Muscle of back (tissue), 13 donors: ENCODE measurements around the gene CMC1. TPM values are rescaled to one million over a fixed set of nuclear protein-coding genes. Genes with fewer than 3 reads are reported as not detected.
"Not testable (repeated sequence)": the region's sequence is repeated elsewhere in the genome, so short reads cannot be mapped to it uniquely, and the experiment has no call there.

Experiments
- DNase-seq, 3 donors: peaks; one replicate each; pipeline versions ENCODE4 v3.0.0 to v3.0.0-alpha.2; 2013
- long read RNA-seq, 9 donors: transcript quantifications; one replicate each; lab custom pipeline, GENCODE V29; 2026
- polyA plus RNA-seq, 10 donors: library from polyadenylated mRNA; unstranded; fragments of 120-200 nt; gene quantifications; one replicate each; pipeline ENCODE4 v1.2.1, GENCODE V29; 2013; ENCODE audit not compliant: insufficient read length in 10 of 10

The CMC1 gene, protein sequence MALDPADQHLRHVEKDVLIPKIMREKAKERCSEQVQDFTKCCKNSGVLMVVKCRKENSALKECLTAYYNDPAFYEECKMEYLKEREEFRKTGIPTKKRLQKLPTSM
- 10 to 100 TPM; 20.7 to 24.7 (median 21.6) TPM for polyA plus RNA-seq
- long read RNA-seq, donor 1, full-length matches to known transcripts, result 16 of 16 reads
- long read RNA-seq, donor 1, partial matches to known transcripts, result 0 of 16 reads
- long read RNA-seq, donor 1, other reads (novel, unspliced or antisense), result 0 of 16 reads
- long read RNA-seq, donor 2, full-length matches to known transcripts, result 19 of 19 reads
- long read RNA-seq, donor 2, partial matches to known transcripts, result 0 of 19 reads
- long read RNA-seq, donor 2, other reads (novel, unspliced or antisense), result 0 of 19 reads
- long read RNA-seq, donor 3, result 0 reads
- long read RNA-seq, donor 4, full-length matches to known transcripts, result 11 of 43 reads
- long read RNA-seq, donor 4, partial matches to known transcripts, result 24 of 43 reads
- long read RNA-seq, donor 4, other reads (novel, unspliced or antisense), result 8 of 43 reads
- long read RNA-seq, donor 5, full-length matches to known transcripts, result 24 of 24 reads
- long read RNA-seq, donor 5, partial matches to known transcripts, result 0 of 24 reads
- long read RNA-seq, donor 5, other reads (novel, unspliced or antisense), result 0 of 24 reads
- long read RNA-seq, donor 6, full-length matches to known transcripts, result 24 of 24 reads
- long read RNA-seq, donor 6, partial matches to known transcripts, result 0 of 24 reads
- long read RNA-seq, donor 6, other reads (novel, unspliced or antisense), result 0 of 24 reads
- long read RNA-seq, donor 7, full-length matches to known transcripts, result 14 of 14 reads
- long read RNA-seq, donor 7, partial matches to known transcripts, result 0 of 14 reads
- long read RNA-seq, donor 7, other reads (novel, unspliced or antisense), result 0 of 14 reads
- long read RNA-seq, donor 8, full-length matches to known transcripts, result 16 of 16 reads
- long read RNA-seq, donor 8, partial matches to known transcripts, result 0 of 16 reads
- long read RNA-seq, donor 8, other reads (novel, unspliced or antisense), result 0 of 16 reads
- long read RNA-seq, donor 9, full-length matches to known transcripts, result 2 of 2 reads
- long read RNA-seq, donor 9, partial matches to known transcripts, result 0 of 2 reads
- long read RNA-seq, donor 9, other reads (novel, unspliced or antisense), result 0 of 2 reads

DNA sequence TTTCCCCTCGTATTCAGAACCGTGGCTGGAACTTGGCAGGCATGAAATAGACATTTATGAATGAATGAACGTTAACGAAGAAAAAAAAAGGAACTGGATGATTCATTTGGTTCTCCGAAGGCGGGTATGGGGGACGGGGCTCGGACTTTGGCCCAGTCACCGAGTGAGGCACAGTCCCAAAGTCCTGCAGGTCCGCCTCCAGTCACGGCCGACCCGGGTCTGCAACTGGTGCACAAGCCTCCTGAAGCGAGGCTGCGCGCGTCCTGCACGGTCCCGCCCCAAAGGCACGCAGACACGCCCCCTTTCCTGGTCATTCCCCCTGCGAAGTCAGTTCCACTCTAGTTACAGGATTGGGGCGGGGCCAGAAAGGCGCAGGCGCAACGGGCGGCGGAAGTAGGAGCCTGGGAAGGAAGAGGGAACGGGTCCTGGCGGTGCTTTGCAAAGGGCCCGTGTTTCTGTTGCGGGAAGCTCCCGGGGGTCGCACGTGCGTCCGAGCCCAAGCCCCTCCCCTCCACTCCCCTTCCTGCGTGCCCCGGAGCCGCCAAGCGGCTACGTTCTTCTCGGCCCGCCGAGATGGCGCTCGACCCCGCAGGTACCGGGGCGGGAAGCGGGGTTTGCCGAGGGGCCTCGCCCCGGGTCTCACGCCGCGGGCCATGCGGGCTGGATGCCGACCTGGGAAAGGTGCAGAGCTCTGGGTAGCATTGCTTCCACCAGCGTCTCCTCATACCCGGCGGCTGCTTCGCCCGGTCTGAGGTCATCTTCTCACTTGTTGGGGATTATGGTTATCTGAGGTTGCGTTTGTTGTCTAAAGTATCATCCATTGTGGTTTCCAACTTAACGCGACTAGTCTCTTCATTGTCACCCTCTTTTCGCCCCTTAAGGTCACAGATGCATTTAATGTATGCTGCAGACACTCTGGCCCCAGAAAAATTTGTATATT is at the start of gene CMC1:
CMC1 (plus strand) TSS at position 399 of the 940 bp plus-strand sequence; CDS start at position 574, 175 bp downstream.
- peak; percentile 96 to 99 (median 98) for DNase-seq

DNA sequence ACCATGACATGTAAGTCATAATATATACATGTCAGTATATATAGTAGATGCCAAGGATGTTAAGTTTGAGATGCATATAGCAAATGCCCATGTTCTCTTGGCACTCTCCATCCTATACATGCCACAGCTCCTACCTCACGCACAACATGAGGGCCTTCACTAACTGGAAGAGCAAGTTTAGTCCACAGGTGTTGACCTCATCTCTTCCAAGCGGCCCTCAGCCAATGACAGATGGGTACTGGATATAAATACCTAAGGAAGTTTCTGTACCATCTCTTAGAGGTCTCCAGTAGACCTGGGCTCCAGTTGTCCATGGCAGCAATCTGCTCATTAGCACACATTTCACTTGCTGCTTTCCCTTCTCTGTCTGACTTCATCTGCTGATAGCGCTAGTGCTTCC is 43.3 kb upstream of the CMC1 start:
- DNase-seq, result no peak

DNA sequence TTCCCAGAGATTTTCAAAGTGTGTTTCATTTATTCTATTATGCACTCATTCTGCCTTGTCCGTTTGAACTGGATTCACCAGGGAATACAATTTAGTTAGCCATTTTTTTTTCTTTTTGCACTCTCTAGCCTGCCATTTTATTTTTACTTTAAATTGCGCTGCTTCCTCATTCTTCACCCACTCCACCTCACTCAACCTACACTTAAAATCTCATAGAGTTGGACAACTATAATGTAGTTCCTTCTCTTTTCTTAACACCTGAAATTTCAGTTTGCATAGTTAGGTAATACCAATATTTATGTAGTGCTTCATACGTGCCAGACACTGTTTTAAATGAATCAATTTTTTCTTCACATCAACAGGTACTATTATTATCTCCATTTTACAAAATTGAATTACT is 42.4 kb upstream of the CMC1 start:
- DNase-seq, result no peak

DNA sequence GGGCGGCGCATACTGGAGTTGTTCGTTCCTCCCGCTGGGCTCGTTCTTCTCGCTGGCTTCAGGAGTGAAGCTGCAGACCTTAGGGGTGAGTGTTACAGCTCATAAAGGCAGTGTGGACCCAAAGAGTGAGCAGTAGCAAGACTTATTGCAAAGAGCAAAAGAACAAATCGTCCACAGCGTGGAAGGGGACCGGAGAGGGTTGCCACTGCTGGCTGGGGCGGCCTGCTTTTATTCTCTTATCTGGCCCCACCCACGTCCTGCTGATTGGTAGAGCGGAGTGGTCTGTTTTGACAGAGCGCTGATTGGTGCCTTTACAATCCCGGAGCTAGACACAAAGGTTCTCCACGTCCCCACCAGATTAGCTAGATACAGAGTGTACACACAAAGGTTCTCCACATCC is 41.8 kb upstream of the CMC1 start:
- not testable (repeated sequence) for DNase-seq

DNA sequence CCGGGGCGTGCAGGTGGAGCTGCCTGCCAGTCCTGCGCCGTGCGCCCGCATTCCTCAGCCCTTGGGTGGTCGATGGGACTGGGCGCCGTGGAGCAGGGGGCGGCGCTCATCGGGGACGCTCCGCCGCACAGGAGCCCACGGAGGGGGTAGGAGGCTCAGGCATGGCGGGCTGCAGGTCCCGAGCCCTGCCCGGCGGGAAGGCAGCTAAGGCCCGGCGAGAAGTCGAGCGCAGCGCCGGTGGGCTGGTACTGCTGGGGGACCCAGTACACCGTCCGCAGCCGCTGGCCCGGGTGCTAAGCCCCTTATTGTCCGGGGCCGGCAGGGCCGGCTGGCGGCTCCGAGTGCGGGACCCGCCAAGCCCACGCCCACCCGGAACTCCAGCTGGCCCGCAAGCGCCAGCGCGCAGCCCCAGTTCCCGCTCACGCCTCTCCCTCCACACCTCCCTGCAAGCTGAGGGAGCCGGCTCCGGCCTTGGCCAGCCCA is 41.0 kb upstream of the CMC1 start:
- DNase-seq, result peak in 1 of 3 donors; percentile 8

DNA sequence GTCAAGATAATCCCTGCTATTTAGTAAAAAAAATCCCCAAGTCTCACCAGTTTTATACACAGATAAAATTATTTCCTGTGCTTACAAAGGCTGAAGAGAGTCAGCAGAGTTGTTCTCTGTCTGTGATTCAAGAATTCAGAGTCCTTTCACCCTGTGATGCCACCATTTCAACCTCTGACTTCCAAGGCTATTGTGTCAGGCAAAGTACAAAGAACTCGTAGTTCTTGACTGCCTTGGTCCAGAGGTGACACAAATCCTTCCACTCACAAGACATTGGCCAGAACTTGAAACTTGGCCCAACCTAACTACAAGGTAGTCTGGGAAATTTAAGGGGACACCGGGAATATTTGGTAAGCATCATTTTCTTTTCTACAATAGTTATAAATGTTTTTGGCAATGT is 34.9 kb upstream of the CMC1 start:
- DNase-seq, result peak in 2 of 3 donors; percentile 16 to 32

DNA sequence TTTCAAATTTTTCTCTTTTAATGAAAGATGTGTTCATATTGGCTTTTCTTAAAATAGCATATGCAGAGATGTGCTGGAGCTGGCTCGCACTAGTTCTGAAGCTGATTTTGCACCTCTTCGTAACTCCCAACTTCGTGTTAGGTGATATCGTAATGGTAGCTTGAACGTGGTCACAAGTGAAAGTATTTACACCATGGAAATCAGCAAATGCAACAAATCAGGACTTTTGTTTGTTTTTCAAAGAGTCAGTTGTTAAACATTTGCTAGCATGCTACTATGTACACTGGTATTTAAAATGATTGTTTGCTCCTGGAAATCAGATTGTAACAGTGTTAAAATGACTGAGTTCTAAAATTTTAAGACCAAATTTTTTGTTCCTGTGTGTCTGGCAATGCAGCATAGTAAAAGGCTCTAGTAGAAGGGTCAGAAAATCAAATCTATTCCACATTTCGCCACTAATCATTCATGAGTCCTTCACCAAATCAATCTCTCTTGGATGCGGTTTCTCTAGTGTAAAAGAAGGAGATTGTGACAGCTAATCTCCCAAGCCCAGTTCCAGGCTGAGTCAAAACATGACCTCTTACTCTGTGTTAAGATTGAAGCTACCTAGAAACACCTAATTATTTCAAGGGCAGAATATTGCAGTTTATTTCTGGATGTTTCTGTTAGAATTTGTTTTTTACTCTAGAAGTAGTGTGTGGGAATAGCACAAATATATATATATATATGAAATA is 34.3 kb upstream of the CMC1 start:
- DNase-seq, result no peak

DNA sequence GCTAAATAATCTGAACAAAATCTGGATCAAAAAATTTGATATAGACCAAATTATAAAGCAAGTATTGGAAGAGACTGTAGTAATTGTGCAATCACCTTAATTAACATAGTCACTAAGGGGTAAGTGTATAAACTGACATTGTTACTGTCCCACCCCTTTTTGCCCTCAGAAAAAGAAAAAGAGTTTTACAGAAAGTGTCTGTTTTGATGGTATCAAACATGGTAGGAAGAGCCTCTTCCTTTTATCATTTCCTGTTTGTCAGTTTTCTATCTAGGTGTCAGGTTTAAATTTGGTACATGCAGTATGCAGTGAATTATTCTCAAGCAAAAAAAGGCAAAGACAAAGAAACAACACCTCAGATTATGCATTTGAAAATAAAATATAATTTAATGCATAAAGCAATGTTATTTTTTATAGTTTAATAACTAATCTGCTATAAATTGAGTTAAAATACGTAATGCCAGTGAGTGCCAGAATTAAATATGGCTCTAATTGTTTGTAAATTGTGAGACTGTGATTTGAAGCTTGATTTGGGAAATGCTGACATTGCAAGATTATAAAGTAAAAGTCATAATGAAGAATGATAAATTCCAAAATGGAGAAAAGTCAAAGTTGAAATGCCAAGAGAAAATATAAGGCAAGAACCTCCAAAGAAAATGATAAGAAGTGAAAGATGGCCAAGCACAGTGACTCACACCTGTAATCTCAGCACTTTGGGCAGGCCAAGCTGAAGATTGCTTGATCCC is 30.3 kb upstream of the CMC1 start:
- DNase-seq, result no peak

DNA sequence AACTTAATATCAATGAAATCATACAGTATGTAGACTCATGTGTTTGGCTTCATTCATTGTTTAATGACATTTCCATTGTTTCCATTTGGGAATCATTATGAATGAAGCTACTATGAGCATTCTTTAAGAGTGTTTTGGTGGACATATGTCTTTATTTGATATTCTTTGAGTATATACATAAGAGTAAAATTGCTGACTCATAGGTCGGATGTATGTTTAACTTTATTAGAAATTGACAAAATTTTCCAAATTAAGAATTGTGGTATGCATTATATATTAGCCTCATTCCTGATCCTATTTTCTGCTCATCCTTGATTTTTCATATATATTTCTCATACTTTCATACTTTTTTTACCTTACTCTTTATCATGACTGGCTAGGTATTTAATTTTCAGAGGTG is 28.7 kb upstream of the CMC1 start:
- no peak for DNase-seq

DNA sequence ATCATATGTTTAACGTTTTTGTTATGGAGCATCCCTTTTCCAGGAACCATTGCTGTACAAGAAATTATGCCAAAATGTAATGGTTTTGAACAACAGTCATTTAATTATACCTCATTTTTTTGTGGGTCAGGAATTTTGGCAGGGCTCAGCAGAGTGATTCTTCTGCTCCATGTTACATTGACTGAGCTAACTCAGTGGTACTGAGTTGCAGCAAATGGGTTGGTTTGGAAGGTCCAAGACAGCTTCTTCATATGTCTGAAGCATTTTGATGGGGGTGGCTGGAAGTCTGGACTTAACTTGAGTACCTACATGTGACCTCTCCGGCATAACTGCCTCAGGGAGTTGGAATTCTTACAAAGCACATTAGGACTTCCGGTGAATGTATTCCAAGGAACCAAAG is 26.0 kb upstream of the CMC1 start:
- DNase-seq, result no peak

DNA sequence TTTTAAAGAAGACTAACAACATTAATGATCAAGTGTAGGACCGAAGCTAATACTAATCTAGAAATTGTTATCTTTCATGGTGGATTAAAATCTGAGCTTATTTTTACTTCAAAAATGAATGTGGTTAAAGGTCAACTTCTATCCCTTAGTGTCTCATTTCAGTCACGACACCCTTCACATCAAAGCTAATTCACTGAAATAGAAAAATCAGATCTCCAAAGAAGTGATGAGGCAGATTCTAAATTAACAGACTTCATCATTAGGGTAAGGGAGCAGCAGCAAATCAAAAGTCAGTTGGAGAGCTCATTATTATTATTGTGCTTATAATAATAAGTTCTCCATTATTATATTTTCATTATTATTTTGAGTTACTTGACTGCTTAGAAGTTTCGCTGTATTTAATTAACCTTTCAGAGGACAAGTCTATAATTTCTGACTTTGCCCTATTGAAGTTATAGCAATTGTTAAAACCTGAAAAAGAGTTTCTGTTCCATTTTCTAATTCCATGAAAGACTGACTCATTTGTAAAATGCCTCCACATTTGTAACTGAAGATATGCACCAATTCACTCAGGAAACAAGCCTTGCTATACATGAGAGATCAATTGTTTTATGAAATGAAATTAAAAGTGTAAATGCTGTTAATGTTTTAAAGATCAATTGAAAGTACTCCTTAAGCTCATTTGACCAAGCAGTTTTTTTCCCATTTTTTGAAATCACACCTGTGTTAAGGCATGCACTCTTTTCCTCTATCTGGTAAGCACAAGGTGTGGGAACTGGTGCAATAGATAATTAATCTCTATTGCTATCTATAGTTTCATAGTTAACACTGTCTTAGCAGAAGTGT is 23.1 kb upstream of the CMC1 start:
- no peak for DNase-seq

DNA sequence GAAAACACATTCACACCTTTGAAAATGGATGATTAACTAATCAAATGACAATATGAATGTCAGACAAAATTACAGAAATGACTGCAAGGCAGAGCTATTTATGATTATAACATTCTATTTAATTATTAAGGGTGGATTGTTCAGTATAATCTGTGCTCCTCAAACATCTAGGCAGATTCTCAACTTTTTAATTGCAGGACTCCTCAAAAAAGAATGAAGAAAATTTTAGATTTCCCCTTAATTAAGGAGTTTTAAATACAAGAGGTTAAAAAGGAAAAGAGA is 22.6 kb upstream of the CMC1 start:
- DNase-seq, result no peak

DNA sequence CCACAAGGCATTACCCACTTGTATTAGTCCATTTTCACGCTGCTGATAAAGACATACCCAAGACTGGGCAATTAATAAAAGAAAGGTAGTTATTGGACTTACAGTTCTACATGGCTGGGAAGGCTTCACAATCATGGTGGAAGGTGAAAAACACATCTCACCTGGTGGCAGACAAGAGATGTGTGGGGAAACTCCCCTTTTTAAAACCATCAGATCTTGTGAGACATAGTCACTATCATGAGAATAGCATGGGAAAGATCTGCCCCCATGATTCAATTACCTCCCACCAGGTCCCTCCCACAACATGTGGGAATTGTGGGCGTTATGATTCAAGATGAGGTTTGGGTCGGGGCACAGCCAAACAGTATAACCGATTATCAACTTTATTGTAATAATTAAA is 17.0 kb upstream of the CMC1 start:
- DNase-seq, result no peak

DNA sequence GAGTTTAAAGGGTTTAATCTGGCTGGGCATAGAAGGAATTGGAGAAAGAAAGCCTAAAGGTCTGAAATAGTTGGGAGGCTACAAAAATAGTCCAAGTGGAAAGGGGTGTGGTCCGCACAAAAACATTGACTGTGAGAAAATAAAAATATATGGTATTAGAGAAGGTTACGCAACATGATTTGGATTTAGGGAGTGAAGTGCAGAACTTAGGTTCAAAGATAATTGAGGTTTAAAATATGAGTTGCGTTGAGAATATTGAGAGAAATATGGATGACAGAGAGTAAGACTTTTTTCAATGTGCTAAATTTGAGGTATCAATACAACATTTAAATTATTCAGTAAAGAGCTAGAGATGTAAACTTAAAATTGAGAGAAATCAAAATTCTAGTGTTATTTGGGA is 15.4 kb upstream of the CMC1 start:
- DNase-seq, result no peak

DNA sequence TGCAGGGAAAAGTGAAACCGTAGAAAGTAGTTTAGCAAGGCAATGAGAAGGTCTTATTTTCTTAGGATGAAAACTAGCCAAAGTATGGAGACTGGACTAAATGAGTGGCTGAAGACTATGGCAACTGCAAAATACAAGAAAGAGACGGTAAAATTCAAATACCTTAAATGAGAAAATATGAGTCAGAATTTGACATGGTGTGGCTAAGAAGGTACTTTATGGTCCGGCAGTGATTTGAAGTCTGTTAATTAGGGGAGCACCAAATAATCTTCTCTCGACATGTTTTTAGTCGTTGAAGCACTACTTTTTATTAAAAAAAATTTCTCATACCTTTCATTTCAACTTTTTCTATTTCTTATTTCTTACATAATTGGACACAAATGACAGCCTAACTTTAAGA is 12.8 kb upstream of the CMC1 start:
- no peak for DNase-seq

DNA sequence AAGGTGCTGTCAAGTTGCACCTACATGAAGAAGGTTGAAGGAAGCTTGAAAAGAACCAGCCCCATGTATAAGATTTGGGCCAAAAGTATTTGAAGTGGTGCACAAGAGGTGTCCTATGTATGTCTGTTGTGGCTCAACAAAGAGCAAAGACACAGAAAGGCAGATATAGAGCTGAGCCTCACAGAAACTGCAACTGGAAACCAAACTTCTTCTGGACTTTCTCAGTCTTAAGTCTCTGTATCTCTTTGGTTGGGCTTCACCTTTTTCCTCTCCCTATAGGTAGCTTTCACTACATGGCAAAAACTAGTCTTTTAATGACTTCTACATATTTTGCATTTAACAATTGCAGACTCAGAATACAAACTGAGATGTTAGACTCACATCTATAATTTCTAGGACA is 8.8 kb upstream of the CMC1 start:
- DNase-seq, result no peak

DNA sequence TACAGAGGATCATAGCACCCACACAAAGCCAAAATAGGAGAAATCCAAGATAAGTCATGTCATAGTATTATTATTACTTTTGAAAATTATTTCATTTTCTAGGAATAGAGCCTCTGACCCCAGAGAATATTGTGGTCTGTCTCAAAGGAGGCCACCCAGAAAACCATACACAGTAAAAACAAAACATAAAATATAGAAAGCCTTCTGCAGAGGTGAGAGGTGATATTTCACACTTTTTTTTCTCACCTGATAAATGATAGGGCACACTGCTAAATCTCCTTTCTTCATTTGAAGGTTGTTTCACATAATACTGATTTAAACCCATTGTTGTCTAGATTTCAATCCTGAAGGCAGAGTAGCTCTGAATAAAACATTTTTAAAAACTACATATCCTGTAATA is 7.0 kb upstream of the CMC1 start:
- no peak for DNase-seq

DNA sequence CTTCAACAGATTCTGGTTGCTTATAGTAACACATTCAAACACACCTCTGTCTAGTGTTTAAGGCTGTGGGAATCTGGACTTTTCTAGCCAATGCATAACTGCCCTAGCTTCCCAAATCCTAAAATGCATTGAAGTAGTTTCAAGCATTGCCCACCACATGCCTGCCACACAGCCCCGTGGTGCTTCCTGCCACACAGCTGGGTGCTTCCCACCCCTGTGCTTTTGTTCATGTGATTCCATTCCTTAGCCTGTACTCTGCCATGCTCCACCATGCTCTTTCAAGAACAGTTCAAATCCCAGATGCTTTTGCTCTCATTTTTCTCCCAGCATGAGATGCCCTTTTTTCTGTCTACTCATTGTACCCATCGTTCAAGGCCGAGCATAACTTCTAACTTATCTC is 2.3 kb upstream of the CMC1 start:
- no peak for DNase-seq

DNA sequence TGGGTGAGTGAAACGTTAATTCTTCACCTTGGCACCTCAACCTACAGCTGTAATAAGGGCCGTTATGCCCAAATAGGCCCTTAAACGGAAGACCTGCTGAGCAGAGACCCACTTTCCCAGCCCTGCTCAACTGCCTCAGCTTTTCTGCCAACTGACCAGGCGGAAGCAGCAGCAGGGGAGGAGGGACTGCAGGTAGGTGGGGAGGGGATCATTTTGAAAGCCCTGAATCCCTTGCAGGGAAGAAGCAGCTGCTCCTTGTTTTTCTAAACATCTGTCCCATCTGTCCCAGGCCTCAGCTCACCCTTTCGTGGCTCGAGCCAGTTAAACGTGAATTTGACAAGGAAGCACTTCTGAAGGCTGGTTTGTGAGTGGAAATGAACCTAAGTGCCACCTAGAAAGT is 978 bp upstream of the CMC1 start:
- no peak for DNase-seq
